GOT3 (cell line): ENCODE data around the gene AZU1.
A peak's percentile ranks its signal among the peaks of the same experiment; 100 is the strongest.

Experiments
- DNase-seq: peaks from one replicate; lab custom pipeline; 2025; ENCODE audit warnings: mixed read lengths; lab: John Stamatoyannopoulos, UW

Gene AZU1

GRCh38 chr19:797528-798414, 29.9 kb upstream of the AZU1 start:
- peak; percentile 41 for DNase-seq

GRCh38 chr19:798415-799075, 29.1 kb upstream of the AZU1 start:
- no peak for DNase-seq

- DNase-seq: no peak
Measured at GRCh38 chr19:799076-799881, 28.4 kb upstream of the AZU1 start.

- DNase-seq: no peak
Measured at GRCh38 chr19:800360-801029, 27.1 kb upstream of the AZU1 start.

GRCh38 chr19:801030-801860, 26.4 kb upstream of the AZU1 start:
- DNase-seq: no peak

GRCh38 chr19:801861-802497, 25.7 kb upstream of the AZU1 start:
- no peak for DNase-seq

GRCh38 chr19:802498-803098, 25.0 kb upstream of the AZU1 start:
- no peak for DNase-seq

- DNase-seq: no peak
Measured at GRCh38 chr19:803099-803561, 24.5 kb upstream of the AZU1 start.

GRCh38 chr19:803686-804418, 23.8 kb upstream of the AZU1 start:
- DNase-seq: no peak

- DNase-seq: no peak
Measured at GRCh38 chr19:804419-805165, 23.0 kb upstream of the AZU1 start.

- DNase-seq: no peak
Measured at GRCh38 chr19:805166-805551, 22.5 kb upstream of the AZU1 start.

- DNase-seq: no peak
Measured at GRCh38 chr19:805600-806550, 21.8 kb upstream of the AZU1 start.

GRCh38 chr19:806815-807421, 20.7 kb upstream of the AZU1 start:
- DNase-seq: no peak

- no peak for DNase-seq
Measured at GRCh38 chr19:807627-808422, 19.8 kb upstream of the AZU1 start.

- no peak for DNase-seq
Measured at GRCh38 chr19:808423-808775, 19.2 kb upstream of the AZU1 start.
